A549 (cell line): ENCODE data around the gene PRKAR1A. TPM values are rescaled to one million over a fixed set of nuclear protein-coding genes. Genes with fewer than 3 reads are reported as not detected.

Experiments
- ATAC-seq, 2 experiments: fragments of 200-7000 bp in 1 of 2; fragments of >200 bp in 1 of 2; cut with Nextera tagmentation in 1 of 2; cut with Tn5 transposase in 1 of 2; 3 replicates each; pipeline versions ENCODE4 v1.8.0 to v1.9.1; 2018 to 2020; ENCODE audit warnings: mild to moderate bottlenecking in 1 of 2, moderate library complexity in 1 of 2
- CTCF ChIA-PET: fragments of 300-600 bp; sonication (Branson Sonifier 250); formaldehyde crosslinking; extraction: SDS; loops from one replicate; lab custom pipeline; 2021; ENCODE audit warnings: antibody characterized with exemption, inconsistent platforms; lab: Yijun Ruan, JAX
- POLR2A ChIA-PET: fragments of 350-600 bp; formaldehyde crosslinking; extraction: SDS; loops from one replicate; lab custom pipeline; 2021; ENCODE audit warnings: antibody characterized with exemption, inconsistent platforms; lab: Yijun Ruan, JAX
- DNase-seq, 2 experiments: peaks; one replicate each; pipeline versions ENCODE4 v3.0.0 to v3.0.0-alpha.2; 2011 to 2016; ENCODE audit warnings: low read depth in 1 of 2, low spot score in 1 of 2
- FAIRE-seq: peaks from 2 replicates; lab custom pipeline; 2011; peaks lifted over from hg19 to GRCh38; lab: Jason Lieb, UNC
- H3K27ac ChIP-seq, 2 experiments: fragments of >200 bp; sonication (Bioruptor Twin); formaldehyde crosslinking; 3 replicates each; pipeline ENCODE4 v1.5.1; 2016 to 2017
- H3K4me1 ChIP-seq: fragments of >200 bp; sonication (Bioruptor Twin); formaldehyde crosslinking; 3 replicates; pipeline ENCODE4 v1.6.1; 2016
- H3K4me2 ChIP-seq: fragments of >200 bp; sonication (Bioruptor Twin); formaldehyde crosslinking; 3 replicates; pipeline ENCODE4 v1.6.1; 2016
- H3K4me3 ChIP-seq: fragments of >200 bp; sonication (Bioruptor Twin); formaldehyde crosslinking; 3 replicates; pipeline ENCODE4 v1.5.1; 2016
- H3K9me3 ChIP-seq: fragments of >200 bp; sonication (Bioruptor Twin); formaldehyde crosslinking; 3 replicates; pipeline ENCODE4 v1.6.1; 2016
- CBX2 ChIP-seq: fragments of 200-600 bp; sonication (generic); IDR thresholded peaks from 2 replicates; pipeline ENCODE4 v1.6.1; 2016; ENCODE audit warnings: low read depth, mild to moderate bottlenecking, borderline replicate concordance
- CEBPB ChIP-seq, 2 experiments: fragments of >200 bp in 1 of 2; sonication (Bioruptor Twin) in 1 of 2; formaldehyde crosslinking in 1 of 2; IDR thresholded peaks; 2 replicates each; pipeline ENCODE4 v1.6.1; 2012 to 2016
- CHD4 ChIP-seq: fragments of 200-600 bp; sonication (generic); IDR thresholded peaks from 2 replicates; pipeline ENCODE4 v1.6.1; 2016; ENCODE audit warnings: antibody characterized with exemption, mild to moderate bottlenecking, borderline replicate concordance
- EHMT2 ChIP-seq: fragments of 200-600 bp; sonication (generic); IDR thresholded peaks from 2 replicates; pipeline ENCODE4 v1.6.1; 2016; ENCODE audit warnings: antibody characterized with exemption, low read depth, mild to moderate bottlenecking, moderate library complexity
- FOSL2 ChIP-seq, 2 experiments: fragments of 450-650 bp in 1 of 2; fragments of >200 bp in 1 of 2; sonication (Bioruptor Twin) in 1 of 2; formaldehyde crosslinking; IDR thresholded peaks; 2 replicates each; pipeline versions ENCODE4 v1.5.0 to v1.6.1; 2016 to 2020; ENCODE audit warnings: mild to moderate bottlenecking in 1 of 2, moderate library complexity in 1 of 2
- FOXS1 ChIP-seq: fragments of 250-450 bp; sonication (Bioruptor Pico); IDR thresholded peaks from 2 replicates; pipeline ENCODE4 v1.5.0; 2020; ENCODE audit warnings: mild to moderate bottlenecking, moderate library complexity
- GATA3 ChIP-seq: IDR thresholded peaks from 2 replicates; pipeline ENCODE4 v1.6.1; 2012; ENCODE audit warnings: borderline replicate concordance
- HOXB5 ChIP-seq: fragments of 250-450 bp; sonication (Bioruptor Pico); IDR thresholded peaks from 2 replicates; pipeline ENCODE4 v1.5.0; 2020; ENCODE audit warnings: mild to moderate bottlenecking, moderate library complexity
- JUN ChIP-seq, 2 experiments: fragments of >200 bp; sonication (Bioruptor Twin); formaldehyde crosslinking; IDR thresholded peaks; 2 replicates in 1 of 2; 3 replicates in 1 of 2; pipeline ENCODE4 v1.6.1; 2016 to 2017
- MAFK ChIP-seq: fragments of 450-650 bp; IDR thresholded peaks from 2 replicates; pipeline ENCODE4 v1.6.1; 2014; ENCODE audit not compliant: partially characterized antibody
- MAZ ChIP-seq: fragments of 150-350 bp; IDR thresholded peaks from 2 replicates; pipeline ENCODE4 v1.6.1; 2014; ENCODE audit warnings: antibody characterized with exemption, low read depth, low read length, borderline replicate concordance
- NFE2L2 ChIP-seq: fragments of 150-350 bp; conservative IDR thresholded peaks from 2 replicates; pipeline ENCODE4 v1.6.1; 2014; ENCODE audit warnings: low read length
- NPAS2 ChIP-seq: fragments of 250-450 bp; sonication (Bioruptor Pico); IDR thresholded peaks from 2 replicates; pipeline ENCODE4 v1.8.0; 2022; ENCODE audit warnings: mild to moderate bottlenecking, moderate library complexity, borderline replicate concordance
- RAD21 ChIP-seq, 2 experiments: fragments of >200 bp in 1 of 2; sonication (Bioruptor Twin) in 1 of 2; formaldehyde crosslinking in 1 of 2; IDR thresholded peaks in 1 of 2; conservative IDR thresholded peaks in 1 of 2; 2 replicates in 1 of 2; 3 replicates in 1 of 2; pipeline ENCODE4 v1.6.1; 2012 to 2018; ENCODE audit warnings: inconsistent platforms in 1 of 2
- RCOR1 ChIP-seq: fragments of 150-350 bp; IDR thresholded peaks from 2 replicates; pipeline ENCODE4 v1.6.1; 2014; ENCODE audit warnings: antibody characterized with exemption, low read length, low read depth
- RFX5 ChIP-seq: fragments of 450-650 bp; IDR thresholded peaks from 2 replicates; pipeline ENCODE4 v1.7.1; 2014; ENCODE audit warnings: antibody characterized with exemption, mild to moderate bottlenecking, moderate library complexity
- WGBS: methylation state at CpG from one replicate; pipeline ENCODE4 v1.1.6; 2017; ENCODE audit errors: missing lambda C conversion rate; 5-methylcytosine and 5-hydroxymethylcytosine counted together
- polyA plus RNA-seq, 4 experiments: library from polyadenylated mRNA; depleted of rRNA in 3 of 4; stranded (reverse); fragments of >200 nt; fragmentation: RNase III in 1 of 4; extraction: RNeasy Plus Mini Kit Qiagen cat#74134 plus additional on column Dnase treatment in 1 of 4; gene quantifications; 2 replicates in 3 of 4; 3 replicates in 1 of 4; pipeline ENCODE4 v1.2.3, GENCODE V29; 2011 to 2017
- TF ChIP-seq, protein P1 (sequence below): fragments of 450-650 bp; IDR thresholded peaks from 2 replicates; pipeline ENCODE4 v1.6.1; 2014; ENCODE audit warnings: antibody characterized with exemption
- TF ChIP-seq, protein P2 (sequence below): fragments of >200 bp; sonication (Bioruptor Twin); formaldehyde crosslinking; IDR thresholded peaks from 3 replicates; pipeline ENCODE4 v1.6.1; 2016
- TF ChIP-seq, protein P3 (sequence below): IDR thresholded peaks from 2 replicates; pipeline ENCODE4 v1.6.1; 2012
- TF ChIP-seq, protein P4 (sequence below): IDR thresholded peaks from 2 replicates; pipeline ENCODE4 v1.6.1; 2012; ENCODE audit warnings: low read depth, borderline replicate concordance
- TF ChIP-seq, protein P5 (sequence below): fragments of 250-450 bp; sonication (Bioruptor Pico); IDR thresholded peaks from 2 replicates; pipeline ENCODE4 v1.5.0; 2020; ENCODE audit warnings: low read depth, mild to moderate bottlenecking, moderate library complexity
- TF ChIP-seq, protein P6 (sequence below): IDR thresholded peaks from 2 replicates; pipeline ENCODE4 v1.6.1; 2012

The PRKAR1A gene
- polyA plus RNA-seq, 2 of the 4 experiments (the other 2 are of a cell fraction) = 239 to 370 TPM

DNA sequence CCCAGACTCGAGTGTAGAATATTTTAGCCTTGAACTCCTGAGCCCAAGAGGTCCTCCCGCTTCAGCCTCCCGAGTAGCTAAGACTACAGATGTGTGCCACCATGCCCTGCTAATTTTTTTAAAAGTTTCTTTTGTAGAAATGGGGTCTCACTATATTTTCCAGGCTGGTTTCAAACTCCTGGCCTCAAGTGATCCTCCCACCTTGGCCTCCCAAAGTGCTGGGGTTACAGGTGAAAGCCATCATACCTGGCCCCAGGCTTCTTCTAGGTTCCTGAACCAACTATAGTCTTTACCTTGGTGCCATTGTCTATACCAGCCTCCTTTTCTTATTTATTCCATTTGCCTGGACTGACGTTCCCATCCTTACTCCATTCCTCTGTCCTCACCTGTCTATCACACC is 17.1 kb upstream of the PRKAR1A start:
- Histone ChIP-seq H3K4me2 (no peak overlapping the region), H3K9me3 (no peaks in the 10 kb centered on the region), H3K4me3 (no peak overlapping the region), H3K4me1 (no peaks in the 10 kb centered on the region), H3K27ac (no peak overlapping the region)
- ChIA-PET POLR2A (no interaction called here), CTCF (interaction anchor here (1.5 kb wide), 1 partner anchor 29 kb away, joined by 4 read pairs; no protein-coding TSS in a partner anchor)
- no peak for FAIRE-seq
- 64% methylated on average over 4 of the region's 4 CpGs for WGBS
- DNase-seq = no peak
- TF ChIP-seq, protein P1, sequence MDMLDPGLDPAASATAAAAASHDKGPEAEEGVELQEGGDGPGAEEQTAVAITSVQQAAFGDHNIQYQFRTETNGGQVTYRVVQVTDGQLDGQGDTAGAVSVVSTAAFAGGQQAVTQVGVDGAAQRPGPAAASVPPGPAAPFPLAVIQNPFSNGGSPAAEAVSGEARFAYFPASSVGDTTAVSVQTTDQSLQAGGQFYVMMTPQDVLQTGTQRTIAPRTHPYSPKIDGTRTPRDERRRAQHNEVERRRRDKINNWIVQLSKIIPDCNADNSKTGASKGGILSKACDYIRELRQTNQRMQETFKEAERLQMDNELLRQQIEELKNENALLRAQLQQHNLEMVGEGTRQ = no peak
- TF ChIP-seq MAFK = no peak
- no peak for TF ChIP-seq CHD4
- TF ChIP-seq, protein P2, sequence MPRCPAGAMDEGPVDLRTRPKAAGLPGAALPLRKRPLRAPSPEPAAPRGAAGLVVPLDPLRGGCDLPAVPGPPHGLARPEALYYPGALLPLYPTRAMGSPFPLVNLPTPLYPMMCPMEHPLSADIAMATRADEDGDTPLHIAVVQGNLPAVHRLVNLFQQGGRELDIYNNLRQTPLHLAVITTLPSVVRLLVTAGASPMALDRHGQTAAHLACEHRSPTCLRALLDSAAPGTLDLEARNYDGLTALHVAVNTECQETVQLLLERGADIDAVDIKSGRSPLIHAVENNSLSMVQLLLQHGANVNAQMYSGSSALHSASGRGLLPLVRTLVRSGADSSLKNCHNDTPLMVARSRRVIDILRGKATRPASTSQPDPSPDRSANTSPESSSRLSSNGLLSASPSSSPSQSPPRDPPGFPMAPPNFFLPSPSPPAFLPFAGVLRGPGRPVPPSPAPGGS = no peak
- TF ChIP-seq CEBPB (IDR thresholded peaks at IDR 0.05) = no peak
- no peak for TF ChIP-seq CBX2
- TF ChIP-seq RFX5 = no peak
- no peak for TF ChIP-seq JUN (IDR thresholded peaks at IDR 0.05)
- ATAC-seq = peak in 1 of 2 experiments; percentile 13; a peak in 2 of 6 replicates

DNA sequence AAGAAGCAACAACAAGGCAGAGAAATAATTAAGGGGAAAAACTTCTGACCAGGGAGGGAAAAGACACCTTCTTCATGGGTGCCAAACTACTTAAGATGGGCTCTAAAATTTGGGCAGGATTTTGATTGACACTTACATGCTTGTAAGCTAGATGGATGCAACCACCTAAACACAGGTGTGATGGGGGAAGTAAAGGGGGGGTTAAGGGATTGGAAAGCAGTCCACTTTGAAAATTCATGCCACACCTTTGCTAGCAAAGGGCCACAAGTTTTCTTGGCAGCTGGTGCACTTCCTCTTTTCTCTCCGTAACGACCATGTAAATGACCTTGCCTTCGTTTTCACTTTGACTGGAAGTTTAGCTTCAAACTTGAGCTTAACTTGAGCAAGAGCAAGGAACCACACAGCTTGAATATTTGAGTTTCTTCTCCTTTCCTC is 14.3 kb upstream of the PRKAR1A start:
- H3K27ac ChIP-seq = no peak overlapping the region

More for the DNA sequence above, 14.3 kb upstream of the PRKAR1A start:
- no peaks in the 10 kb centered on the region for H3K9me3 ChIP-seq
- no peak overlapping the region for H3K4me2 ChIP-seq
- ChIA-PET CTCF (interaction anchor here (0.6 to 3.4 kb wide), 6 partner anchors 9 to 36 kb away, joined by 3 to 12 read pairs (median 3); partner anchors contain the start of gene PRKAR1A), POLR2A (interaction anchor here (0.6 kb wide), 1 partner anchor 9 kb away, joined by 8 read pairs; no protein-coding TSS in a partner anchor)
- FAIRE-seq (no peak), DNase-seq (no peak), ATAC-seq (no peak)
- TF ChIP-seq, protein P3, sequence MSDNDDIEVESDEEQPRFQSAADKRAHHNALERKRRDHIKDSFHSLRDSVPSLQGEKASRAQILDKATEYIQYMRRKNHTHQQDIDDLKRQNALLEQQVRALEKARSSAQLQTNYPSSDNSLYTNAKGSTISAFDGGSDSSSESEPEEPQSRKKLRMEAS = no peak
- TF ChIP-seq FOXS1 (CRISPR knock-in tag) = no peak
- no peak for TF ChIP-seq GATA3
- TF ChIP-seq NFE2L2 = no peak
- TF ChIP-seq RAD21 (conservative IDR thresholded peaks at IDR 0.05 in 1 of 2, IDR thresholded peaks at IDR 0.05 in 1 of 2) = no peak
- no peak for TF ChIP-seq NPAS2
- TF ChIP-seq MAZ = no peak
- TF ChIP-seq, protein P4, sequence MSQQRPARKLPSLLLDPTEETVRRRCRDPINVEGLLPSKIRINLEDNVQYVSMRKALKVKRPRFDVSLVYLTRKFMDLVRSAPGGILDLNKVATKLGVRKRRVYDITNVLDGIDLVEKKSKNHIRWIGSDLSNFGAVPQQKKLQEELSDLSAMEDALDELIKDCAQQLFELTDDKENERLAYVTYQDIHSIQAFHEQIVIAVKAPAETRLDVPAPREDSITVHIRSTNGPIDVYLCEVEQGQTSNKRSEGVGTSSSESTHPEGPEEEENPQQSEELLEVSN = no peak
- TF ChIP-seq, protein P5, sequence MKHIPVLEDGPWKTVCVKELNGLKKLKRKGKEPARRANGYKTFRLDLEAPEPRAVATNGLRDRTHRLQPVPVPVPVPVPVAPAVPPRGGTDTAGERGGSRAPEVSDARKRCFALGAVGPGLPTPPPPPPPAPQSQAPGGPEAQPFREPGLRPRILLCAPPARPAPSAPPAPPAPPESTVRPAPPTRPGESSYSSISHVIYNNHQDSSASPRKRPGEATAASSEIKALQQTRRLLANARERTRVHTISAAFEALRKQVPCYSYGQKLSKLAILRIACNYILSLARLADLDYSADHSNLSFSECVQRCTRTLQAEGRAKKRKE (CRISPR knock-in tag) = no peak
- no peak for TF ChIP-seq FOSL2 (IDR thresholded peaks at IDR 0.05)
- no peak for TF ChIP-seq FOSL2 (CRISPR knock-in tag; IDR thresholded peaks at IDR 0.05)
- no peak for TF ChIP-seq RCOR1
- TF ChIP-seq HOXB5 (CRISPR knock-in tag) = no peak
- TF ChIP-seq RFX5 = no peak
- no peak for TF ChIP-seq EHMT2
- TF ChIP-seq, protein P6, sequence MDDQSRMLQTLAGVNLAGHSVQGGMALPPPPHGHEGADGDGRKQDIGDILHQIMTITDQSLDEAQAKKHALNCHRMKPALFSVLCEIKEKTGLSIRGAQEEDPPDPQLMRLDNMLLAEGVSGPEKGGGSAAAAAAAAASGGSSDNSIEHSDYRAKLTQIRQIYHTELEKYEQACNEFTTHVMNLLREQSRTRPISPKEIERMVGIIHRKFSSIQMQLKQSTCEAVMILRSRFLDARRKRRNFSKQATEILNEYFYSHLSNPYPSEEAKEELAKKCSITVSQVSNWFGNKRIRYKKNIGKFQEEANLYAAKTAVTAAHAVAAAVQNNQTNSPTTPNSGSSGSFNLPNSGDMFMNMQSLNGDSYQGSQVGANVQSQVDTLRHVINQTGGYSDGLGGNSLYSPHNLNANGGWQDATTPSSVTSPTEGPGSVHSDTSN = no peak
- no peak overlapping the region for H3K4me3 ChIP-seq
- 43% methylated on average over 3 of the region's 3 CpGs for WGBS
- H3K4me1 ChIP-seq = no peaks in the 10 kb centered on the region
